GM23248 (cell line): Measurements from ENCODE around the gene RNF213.

ENCODE experiments used
- EZH2 ChIP-seq: fragments of 200-600 bp; sonication (generic); IDR thresholded peaks from 2 replicates; pipeline ENCODE4 v1.6.1; 2018; ENCODE audit warnings: antibody characterized with exemption, mild to moderate bottlenecking; ENCODE audit not compliant: insufficient read depth, poor library complexity, severe bottlenecking
- EZH2phosphoT487 ChIP-seq: fragments of 200-600 bp; sonication (generic); IDR thresholded peaks from 2 replicates; pipeline ENCODE4 v1.6.1; 2018; ENCODE audit warnings: antibody characterized with exemption, moderate library complexity, mild to moderate bottlenecking, low read depth; ENCODE audit not compliant: insufficient read depth

GRCh38 chr17:80269405-80269807 lies 8.8 kb downstream of the RNF213 start:
- TF ChIP-seq EZH2, result no peak
- TF ChIP-seq EZH2phosphoT487, result no peak
